ENCODE results near the gene KIF18B. TPM values are rescaled to one million over a fixed set of nuclear protein-coding genes. Genes with fewer than 3 reads are reported as not detected.

The KIF18B gene
- total RNA-seq, 4 donors from 2014 or later = 0.82 to 7.6 (median 3.7) TPM

DNA sequence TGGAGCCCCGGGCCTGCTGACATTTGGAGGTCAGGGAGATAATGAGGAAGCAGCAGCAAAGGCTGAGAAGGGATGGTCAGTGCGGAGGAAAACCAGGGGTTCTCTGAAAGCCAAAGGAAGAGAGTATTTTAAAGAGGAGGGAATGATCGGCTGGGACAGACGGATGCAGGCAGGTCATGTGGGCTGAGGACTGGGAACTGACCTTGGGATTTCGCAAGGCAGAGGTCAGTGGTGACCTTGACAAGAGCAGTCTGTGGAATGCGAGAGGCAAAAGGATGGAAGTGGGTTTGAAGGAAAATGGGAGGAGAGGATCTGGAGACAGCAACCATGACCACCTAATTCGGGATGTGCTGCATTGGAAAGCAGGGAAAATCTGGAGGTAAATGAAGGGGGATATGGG is 58.6 kb downstream of the KIF18B start:
- Histone ChIP-seq H3K4me3 (no peak overlapping the region), H3K4me1 (no peaks in the 10 kb centered on the region), H3K27ac (no peak overlapping the region), H3K27me3 (no peaks in the 10 kb centered on the region), H3K36me3 (peaks cover 0 to 50% (median 20%) of the 10 kb centered on the region in 4 donors), H3K9me3 (no peaks in the 10 kb centered on the region)
- in situ Hi-C loops (cut with MboI; ENCODE audit: low pct_ligation_motif_present in 1 of 4, low pct_unique_long_range_greater_than_20kb in 1 of 4, low sequenced_read_pairs in 3 of 4) = no loop called here
- TF ChIP-seq EP300 (IDR thresholded peaks at IDR 0.05; ENCODE audit: low read depth) (no peak), POLR2A (IDR thresholded peaks at IDR 0.05) (no peak), POLR2AphosphoS5 (IDR thresholded peaks at IDR 0.05) (no peak)
- TF ChIP-seq, protein P1, sequence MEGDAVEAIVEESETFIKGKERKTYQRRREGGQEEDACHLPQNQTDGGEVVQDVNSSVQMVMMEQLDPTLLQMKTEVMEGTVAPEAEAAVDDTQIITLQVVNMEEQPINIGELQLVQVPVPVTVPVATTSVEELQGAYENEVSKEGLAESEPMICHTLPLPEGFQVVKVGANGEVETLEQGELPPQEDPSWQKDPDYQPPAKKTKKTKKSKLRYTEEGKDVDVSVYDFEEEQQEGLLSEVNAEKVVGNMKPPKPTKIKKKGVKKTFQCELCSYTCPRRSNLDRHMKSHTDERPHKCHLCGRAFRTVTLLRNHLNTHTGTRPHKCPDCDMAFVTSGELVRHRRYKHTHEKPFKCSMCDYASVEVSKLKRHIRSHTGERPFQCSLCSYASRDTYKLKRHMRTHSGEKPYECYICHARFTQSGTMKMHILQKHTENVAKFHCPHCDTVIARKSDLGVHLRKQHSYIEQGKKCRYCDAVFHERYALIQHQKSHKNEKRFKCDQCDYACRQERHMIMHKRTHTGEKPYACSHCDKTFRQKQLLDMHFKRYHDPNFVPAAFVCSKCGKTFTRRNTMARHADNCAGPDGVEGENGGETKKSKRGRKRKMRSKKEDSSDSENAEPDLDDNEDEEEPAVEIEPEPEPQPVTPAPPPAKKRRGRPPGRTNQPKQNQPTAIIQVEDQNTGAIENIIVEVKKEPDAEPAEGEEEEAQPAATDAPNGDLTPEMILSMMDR (IDR thresholded peaks at IDR 0.05) = no peak
- 59 to 85% methylated on average over 6 to 7 of the region's 7 CpGs for WGBS, 2 donors (ENCODE audit: low coverage in 1 of 2)
- DNase-seq = no peak
- intact Hi-C loops (cut with DNase I; ENCODE audit: low total_unique reads) = no loop called here

DNA sequence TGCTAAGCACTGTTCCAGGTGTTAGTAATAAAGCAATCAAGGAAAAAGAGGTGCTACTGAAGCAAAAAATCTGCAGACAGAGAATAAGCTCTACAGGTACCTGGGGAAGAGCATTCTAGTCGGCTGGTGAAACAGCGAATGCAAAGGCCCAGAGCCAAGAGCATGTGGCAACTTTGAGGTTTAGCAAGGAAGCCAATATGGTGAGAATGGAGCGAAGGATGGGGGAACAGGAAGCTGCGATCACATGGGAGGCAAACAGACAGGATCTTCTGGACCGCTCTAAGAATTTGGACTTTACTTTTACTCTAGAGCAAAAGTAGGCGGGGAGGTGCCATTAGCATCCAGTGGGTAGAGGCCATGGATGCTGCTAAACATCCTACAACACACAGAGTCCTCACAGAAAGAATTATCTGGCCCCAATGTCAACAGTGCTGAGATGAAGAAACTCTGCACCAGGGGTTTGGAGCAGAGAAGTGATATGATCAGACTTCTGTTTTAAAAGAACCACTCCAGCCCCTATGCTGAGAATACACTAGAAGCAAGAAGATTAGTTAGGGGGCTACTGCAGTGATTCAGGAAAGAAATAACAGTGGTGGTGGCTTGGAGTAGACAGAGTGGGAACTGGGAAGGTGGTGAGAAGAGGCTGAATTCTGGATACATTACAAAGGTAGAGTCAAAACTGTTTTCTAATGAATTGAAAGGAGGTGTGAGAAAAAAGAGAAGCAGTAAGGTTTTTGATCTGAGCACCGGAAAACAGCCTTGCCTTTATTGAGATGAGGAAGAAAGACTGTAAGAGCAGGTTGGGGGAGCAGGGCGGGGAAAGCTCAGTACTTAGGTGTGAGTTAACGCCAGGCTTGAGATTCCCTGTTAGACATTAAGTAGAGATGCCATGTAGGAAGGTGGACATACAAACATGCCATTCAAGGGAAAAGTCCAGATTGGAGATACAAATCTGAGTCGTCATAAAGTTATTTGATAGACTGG is 59.3 kb downstream of the KIF18B start:
- Histone ChIP-seq H3K4me1 (no peaks in the 10 kb centered on the region), H3K27ac (no peak overlapping the region), H3K4me3 (no peak overlapping the region), H3K36me3 (peaks cover 0 to 50% (median 20%) of the 10 kb centered on the region in 4 donors), H3K27me3 (no peaks in the 10 kb centered on the region), H3K9me3 (no peaks in the 10 kb centered on the region)
- intact Hi-C loops (cut with DNase I; ENCODE audit: low total_unique reads) = no loop called here
- in situ Hi-C loops (cut with MboI; ENCODE audit: low pct_ligation_motif_present in 1 of 4, low pct_unique_long_range_greater_than_20kb in 1 of 4, low sequenced_read_pairs in 3 of 4) = no loop called here
- 60 to 79% methylated on average over 6 to 10 of the region's 10 CpGs for WGBS, 2 donors (ENCODE audit: low coverage in 1 of 2)
- TF ChIP-seq POLR2AphosphoS5 (IDR thresholded peaks at IDR 0.05) = no peak
- TF ChIP-seq EP300 (IDR thresholded peaks at IDR 0.05; ENCODE audit: low read depth) = no peak
- TF ChIP-seq POLR2A (IDR thresholded peaks at IDR 0.05) = no peak
- TF ChIP-seq, protein P1 (IDR thresholded peaks at IDR 0.05) = no peak
- DNase-seq = no peak

DNA sequence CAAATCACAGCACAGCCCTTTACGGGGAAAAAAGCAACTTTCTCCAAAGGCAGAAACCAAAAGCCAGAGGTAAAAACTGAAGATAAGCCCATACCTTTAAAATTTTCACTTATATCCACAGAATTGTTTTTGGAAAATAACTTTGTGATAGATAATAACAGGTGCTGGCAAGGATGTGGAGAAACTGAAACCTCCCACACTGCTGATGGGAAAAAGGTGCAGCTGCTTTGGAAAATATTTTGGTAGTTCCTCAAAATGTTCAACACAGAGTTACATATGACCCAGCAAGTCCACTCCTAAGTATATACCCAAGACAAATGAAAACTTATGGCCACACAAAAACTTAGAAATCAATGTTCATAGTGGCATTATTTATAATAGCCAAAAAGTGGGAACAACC is 60.6 kb downstream of the KIF18B start:
- no peak for DNase-seq
- no peaks in the 10 kb centered on the region for H3K4me1 ChIP-seq
- no peaks in the 10 kb centered on the region for H3K9me3 ChIP-seq
- intact Hi-C loops (cut with DNase I; ENCODE audit: low total_unique reads) (no loop called here), in situ Hi-C loops (cut with MboI; ENCODE audit: low pct_ligation_motif_present in 1 of 4, low pct_unique_long_range_greater_than_20kb in 1 of 4, low sequenced_read_pairs in 3 of 4) (no loop called here)
- no peak overlapping the region for H3K27ac ChIP-seq
- H3K27me3 ChIP-seq = no peaks in the 10 kb centered on the region
- no peak overlapping the region for H3K4me3 ChIP-seq
- no peak for TF ChIP-seq EP300 (IDR thresholded peaks at IDR 0.05; ENCODE audit: low read depth)
- TF ChIP-seq POLR2AphosphoS5 (IDR thresholded peaks at IDR 0.05) = no peak
- TF ChIP-seq POLR2A (IDR thresholded peaks at IDR 0.05) = no peak
- TF ChIP-seq, protein P1 (IDR thresholded peaks at IDR 0.05) = no peak
- WGBS, 2 donors (ENCODE audit: low coverage in 1 of 2) = 92 to 100% methylated on average over 1 of the region's 1 CpG
- peaks cover 0 to 50% (median 23%) of the 10 kb centered on the region in 4 donors for H3K36me3 ChIP-seq

DNA sequence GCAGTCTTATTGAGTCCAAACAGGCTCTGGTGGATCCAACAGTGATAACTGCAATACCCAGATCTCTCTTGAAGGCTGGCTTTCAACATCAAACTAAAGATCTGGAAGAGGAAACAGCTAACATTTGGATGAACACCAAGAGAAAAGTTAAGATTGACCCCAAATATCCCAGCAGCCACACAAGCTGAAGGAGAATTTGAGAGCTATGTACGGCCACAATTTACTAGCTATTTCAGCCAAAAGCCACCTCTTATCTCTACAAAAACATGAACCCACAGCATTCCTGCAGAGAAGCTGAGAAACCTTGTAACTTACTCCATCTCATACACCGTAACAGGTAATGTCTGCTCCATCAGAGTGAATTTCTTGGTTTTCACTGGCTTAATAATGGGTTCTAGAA is 62.6 kb downstream of the KIF18B start:
- 100% methylated on average over 2 of the region's 2 CpGs for WGBS, 2 donors (ENCODE audit: low coverage in 1 of 2)
- no peaks in the 10 kb centered on the region for H3K4me1 ChIP-seq
- H3K27me3 ChIP-seq = no peaks in the 10 kb centered on the region
- H3K36me3 ChIP-seq = peaks cover 0 to 63% (median 30%) of the 10 kb centered on the region in 4 donors
- DNase-seq = no peak
- in situ Hi-C loops (cut with MboI; ENCODE audit: low pct_ligation_motif_present in 1 of 4, low pct_unique_long_range_greater_than_20kb in 1 of 4, low sequenced_read_pairs in 3 of 4) (no loop called here), intact Hi-C loops (cut with DNase I; ENCODE audit: low total_unique reads) (loop anchor here (5.0 kb wide), 1 partner anchor 113 kb away; no protein-coding TSS in a partner anchor)
- H3K4me3 ChIP-seq = no peak overlapping the region
- H3K27ac ChIP-seq = no peak overlapping the region
- TF ChIP-seq, protein P1 (IDR thresholded peaks at IDR 0.05) = no peak
- TF ChIP-seq POLR2A (IDR thresholded peaks at IDR 0.05) (no peak), POLR2AphosphoS5 (IDR thresholded peaks at IDR 0.05) (no peak), EP300 (IDR thresholded peaks at IDR 0.05; ENCODE audit: low read depth) (no peak)
- no peaks in the 10 kb centered on the region for H3K9me3 ChIP-seq
